HG03565 (cell line): ENCODE data around the gene NR2F2.
A peak's percentile ranks its signal among the peaks of the same experiment; 100 is the strongest.

ENCODE experiments used
- ATAC-seq: cut with Tn5 transposase; IDR thresholded peaks from one replicate; pipeline ENCODE4 v1.9.1; 2021; ENCODE audit warnings: mild to moderate bottlenecking, moderate library complexity; ENCODE audit not compliant: unreplicated experiment

The NR2F2 gene

DNA sequence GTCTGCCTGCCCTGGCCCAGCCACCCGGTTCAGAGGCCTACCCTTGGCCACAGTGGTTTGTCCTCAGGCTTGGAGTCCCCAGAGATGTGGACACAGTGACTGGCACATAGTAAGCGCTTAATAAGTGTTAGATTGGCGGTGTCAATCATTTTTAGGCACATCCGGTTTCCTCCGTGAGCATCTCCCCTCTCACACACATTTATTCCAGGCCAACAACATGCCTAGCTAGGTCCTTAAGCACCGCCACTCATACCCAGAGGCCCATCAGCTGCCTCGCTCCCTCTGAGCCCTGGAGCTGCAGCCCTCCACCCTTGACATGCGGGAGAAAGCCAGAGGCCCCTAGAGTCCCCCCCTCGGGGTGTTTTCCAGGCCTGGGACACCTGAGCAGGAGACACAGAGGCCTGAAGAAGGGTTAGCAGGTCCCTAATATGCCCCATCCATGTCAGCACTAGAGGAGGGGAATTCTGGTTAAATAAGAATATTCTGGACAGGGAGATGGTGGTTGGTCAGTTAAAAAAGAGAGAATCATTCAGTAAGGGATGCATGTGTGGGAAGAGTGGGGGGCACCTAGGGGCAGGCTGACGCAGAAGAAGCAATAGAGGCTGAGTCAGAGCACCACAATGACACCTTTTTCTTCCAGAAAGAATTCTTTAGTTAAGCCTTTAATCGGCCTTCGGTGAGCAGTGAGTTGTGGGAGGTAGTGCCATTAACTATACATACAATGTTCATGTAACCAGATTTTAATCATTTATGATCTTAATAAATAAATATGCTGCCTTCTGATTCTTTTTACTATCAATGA, 22.3 kb downstream of the NR2F2 start:
- no peak for ATAC-seq

DNA sequence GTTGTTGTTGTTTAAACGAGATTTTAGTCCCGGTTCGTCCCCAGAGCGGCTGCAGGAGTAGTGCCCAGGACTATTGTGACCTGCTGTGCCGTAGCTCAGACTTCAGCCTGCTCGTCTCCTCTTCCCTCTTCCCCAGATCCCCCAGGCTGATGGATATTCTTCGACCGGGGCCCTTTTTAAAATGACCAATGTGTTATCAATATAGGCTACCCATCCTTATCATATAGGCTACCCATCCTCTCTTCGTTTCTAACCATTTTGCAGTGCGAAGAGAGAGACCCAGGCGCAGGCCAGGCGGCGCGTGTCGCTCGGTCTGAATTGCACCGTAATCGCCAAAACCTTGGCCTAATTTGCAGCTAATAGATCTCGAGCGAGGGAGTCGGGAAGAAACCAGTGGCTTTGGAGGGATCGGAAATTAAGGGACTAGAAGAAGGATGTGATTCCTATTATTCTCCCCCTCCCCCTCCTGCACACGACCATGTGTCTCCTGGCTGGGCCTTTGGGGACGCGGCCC, 23.0 kb downstream of the NR2F2 start:
- ATAC-seq, result no peak

DNA sequence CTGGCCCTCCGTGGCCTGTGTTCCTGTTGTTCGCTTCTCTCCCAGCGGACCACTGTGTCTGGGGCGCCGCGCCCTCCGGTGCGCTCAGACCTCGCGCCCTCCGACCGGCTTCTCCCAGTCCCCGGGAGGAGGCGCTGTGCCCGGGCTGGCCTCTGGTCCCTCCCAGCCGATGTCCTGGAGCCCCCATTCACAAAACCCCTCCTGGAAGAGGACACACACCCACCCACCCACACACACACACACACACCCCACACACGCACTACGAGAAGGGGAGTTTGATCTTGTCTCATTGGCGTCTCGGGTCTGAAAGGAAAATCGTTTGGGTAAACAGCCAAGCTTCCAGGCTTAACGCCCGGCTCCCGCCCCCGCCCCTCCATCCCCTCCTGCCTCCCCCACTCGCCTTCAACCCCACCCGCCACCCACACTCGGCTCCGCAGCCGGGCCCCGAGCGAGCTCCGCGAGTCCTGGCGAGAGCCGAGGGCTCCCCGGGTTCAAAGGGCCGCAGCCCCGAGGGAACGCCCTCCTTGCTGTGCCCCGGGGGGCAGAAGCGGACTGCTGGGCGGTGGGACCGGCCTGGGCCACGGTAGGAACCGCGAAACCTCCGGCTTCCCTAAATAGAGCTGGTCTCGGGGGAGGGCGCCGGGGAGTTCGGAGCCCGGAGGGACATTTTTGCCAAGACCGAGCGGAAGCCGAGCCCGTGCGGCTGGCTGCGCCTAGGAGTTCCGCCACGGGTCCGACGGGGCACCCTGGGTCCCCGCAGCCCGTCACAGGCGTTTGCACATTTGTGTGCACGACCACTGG, 23.6 kb downstream of the NR2F2 start:
- ATAC-seq, result no peak

DNA sequence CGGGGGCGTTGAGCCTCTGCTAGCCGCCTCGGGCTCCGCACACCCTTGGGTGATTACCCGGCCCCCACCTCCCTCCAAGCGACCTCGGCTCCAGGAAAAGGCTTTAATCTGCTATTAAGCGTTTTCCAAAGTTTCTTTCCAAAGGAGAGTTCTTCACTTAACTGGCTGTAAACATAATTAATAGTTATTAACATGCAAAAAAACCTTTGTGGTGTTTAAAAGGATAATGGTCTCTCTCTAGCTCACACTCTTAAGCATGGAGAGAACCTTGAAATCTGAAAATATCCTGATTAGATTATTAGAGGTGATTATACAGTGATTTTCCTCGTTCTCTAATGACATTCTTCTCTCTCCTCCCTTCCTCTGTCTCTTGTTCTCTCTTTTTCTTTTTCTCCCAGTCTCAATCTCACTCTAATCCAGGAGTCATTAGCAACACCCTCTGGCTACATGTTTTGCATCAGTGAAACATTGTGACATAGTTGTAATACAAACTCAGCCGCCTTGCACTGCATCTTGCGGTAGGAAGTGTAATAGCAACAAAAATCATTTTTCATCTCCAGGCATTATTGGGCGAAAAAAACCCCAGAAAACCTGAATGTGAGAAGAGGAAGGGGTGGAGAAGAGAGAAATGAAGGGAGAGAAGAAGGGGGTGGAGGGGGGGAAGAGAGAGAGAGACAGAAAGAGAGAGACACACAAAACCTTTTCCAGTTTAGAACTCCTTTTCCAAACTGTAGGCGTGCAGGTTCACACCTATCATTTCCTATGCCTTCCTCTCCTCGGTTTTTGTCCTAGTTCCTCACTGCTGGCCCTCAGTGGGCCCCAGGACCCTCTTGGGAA, 24.4 kb downstream of the NR2F2 start:
- ATAC-seq, result no peak

DNA sequence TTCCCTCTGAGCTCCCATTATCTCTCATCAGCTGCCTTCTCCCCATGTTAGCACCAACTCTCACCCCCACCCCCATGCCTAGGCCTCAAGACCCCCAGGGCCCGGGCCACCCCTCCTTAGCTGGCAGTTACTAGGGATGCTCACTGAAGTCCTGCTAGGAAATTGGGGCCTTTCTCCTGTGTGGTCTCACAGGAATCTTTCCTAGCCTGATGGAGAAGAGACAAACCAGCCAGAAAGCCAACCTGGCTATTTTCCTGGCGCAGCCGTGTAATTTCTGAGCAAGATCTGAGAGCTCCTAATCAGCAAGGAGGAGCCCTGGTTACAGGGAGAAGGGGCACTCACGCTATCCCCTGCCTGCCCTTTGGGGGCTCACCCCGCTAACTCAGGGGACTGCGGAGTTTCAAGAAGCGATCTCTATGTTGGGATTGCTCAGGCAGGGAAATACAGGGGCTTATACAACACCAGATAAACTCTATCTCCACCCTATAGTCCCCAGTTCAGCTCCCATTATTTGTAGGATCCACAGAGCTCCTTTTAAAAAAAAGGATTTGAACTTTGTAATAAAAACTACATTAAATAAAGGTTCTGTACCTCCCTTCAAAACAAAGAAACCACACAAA, 25.2 kb downstream of the NR2F2 start:
- ATAC-seq, result no peak

DNA sequence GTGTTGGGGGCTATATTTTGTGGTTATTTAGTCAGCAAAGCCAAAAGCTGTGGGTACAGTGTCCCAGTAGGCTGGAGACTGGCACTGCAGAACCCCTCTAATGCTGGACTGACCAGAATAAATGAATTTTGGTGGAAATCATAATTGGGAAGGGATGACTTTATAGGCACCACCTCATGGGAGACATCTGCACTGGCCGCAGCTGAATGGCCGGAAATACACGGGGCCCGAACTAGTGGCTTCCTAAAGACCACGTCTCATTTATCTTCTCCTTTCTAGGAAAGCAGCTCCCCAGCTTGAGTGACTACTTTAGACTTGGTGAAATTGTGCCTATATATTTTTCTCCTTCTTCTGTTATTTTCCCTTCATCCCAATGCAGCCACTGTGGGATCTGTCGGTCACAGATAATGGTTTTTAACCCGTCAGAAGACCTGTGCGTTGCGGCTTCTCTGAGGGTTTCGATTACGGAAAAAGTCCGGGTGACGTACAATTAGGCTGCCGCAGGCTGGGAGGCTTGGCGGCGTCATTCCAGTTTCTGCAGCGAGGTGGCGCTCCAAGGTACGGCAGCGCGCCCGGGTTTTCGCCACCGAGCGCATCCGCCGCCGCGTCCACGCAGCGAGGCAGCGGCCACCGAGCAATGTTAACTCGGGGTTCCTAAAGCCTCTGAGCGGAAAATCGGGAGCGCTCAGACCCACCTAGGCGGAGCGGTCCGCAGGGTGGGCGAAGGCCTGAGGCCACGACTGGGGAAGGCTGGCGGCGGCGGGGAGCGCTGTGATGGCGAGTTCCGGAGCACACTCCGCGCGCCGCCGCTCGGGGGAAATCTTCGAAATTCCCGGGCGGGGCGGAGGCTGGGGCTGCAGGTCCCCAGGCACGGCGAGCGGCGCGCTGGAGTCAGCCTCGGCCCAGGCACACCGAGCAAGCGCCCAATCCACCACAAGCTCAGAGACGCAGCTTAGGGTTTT, 26.3 kb downstream of the NR2F2 start:
- ATAC-seq, result peak; percentile 75

DNA sequence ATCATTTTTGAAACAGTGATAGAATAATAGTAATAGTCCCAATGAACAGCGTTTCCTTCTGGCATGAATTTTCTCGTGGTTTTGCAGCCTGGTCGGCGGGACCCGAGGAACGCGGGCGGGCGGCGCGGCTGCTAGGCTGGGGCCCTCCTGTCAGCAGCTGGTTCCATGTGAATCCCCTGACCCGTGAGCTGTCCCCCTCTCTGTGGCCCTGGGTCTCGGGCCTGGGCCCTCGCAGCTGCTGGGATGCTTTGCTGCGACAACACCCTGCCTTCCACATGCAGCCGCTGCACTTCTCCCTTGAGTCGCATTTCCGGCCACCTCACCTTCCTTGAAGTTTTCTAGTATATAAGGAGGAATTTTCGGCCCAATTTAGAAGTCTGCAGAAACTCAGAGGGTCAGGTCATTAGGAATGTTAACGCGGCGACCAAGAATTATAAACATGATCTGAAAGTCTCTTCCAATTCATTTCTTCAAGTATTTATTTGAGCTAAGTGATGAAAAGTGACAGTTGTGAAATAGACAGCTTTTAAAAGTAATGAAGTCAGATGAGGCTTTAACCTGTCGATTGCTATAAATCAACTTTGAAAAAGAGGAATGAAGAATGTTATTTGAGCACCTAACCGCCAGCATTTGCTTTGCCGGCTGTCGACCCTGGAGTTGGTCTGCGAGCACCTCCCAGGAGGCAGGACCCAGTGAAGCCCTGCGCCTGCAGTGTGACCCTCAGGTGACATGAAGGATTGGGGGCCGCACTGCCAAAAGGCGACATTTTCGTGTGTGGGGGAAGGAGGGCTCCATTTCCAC, 27.7 kb downstream of the NR2F2 start:
- no peak for ATAC-seq

DNA sequence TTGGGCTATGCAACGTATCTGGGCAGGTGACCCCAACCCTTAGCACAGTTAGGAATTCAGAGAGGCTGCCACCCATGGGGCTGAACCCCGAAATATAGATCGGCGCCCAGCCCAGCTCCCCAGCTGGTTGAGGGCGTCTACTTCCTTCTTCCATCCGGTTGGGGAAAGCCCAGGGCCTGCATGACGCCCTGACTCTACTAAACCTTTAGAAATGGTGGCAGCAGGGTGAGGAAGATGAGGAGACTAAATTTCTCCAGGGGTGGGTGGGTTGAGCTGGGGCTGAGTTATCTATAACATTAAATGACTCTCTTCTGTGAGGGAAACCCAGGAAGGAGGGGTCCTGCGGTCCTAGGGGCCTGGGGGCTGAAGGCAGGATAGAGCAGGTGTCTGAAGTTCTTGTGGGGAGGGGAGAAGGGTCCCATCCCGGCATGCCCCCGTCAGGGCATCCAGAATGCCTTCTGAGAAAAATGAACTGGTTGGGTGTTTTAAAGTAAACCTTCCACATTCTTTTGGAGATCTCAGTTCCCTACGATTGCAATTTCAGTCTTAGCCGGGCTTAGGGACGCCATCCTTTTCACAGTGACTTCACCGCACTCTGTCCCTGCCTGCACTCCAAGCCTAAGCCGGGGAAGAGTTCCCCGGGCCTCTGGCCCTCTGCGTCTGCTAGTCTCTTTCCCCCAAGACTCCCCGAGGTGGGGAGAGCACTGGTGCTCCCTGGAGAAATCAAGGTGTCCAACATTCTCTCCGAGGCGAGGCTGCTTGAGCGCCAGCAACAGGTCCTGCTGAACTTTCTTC, 28.5 kb downstream of the NR2F2 start:
- ATAC-seq, result no peak

DNA sequence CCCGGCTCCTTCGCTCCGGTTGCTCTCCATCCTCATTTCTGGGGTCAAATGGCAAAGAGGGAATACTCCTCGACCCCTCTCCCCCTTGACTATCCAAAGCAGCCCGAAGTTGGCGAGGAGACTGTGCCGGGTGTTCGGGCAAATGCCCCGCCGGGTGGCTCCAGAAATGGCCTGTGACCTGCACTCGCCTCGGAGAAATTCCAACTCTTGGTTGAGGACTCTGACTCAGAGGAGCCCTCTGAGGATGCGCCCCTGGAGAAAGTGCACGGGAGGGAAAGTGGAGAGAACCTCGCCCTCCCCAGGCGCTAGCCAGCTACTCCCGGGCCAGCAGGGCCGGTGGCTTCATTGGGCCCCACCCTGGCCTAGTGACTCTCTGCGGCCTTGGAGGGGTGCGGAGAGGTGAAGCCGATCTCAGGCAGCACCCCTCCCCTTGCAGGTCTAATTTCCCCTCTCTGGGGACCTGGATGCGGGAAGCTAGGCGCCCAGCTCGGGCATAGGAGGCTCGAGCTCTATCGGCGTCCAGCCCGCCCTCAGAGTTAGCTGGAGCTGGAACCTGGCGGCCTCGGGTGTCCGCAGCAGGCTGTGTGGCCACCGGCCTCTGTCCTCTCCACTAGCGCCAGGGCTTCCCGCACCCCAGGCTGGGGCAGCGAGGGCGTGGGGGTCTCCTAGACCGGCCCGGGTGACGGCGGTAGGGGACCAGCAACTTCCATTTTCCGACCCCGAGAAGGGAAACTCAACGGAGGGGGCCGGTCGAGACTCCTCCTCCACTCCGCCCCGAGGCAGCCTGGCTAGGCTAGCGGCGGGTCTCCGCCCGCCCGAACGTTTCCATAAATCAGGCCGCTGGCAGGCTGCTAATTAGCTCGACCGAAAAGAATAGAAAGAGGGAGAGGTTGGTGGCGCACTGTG, 29.4 kb downstream of the NR2F2 start:
- no peak for ATAC-seq

DNA sequence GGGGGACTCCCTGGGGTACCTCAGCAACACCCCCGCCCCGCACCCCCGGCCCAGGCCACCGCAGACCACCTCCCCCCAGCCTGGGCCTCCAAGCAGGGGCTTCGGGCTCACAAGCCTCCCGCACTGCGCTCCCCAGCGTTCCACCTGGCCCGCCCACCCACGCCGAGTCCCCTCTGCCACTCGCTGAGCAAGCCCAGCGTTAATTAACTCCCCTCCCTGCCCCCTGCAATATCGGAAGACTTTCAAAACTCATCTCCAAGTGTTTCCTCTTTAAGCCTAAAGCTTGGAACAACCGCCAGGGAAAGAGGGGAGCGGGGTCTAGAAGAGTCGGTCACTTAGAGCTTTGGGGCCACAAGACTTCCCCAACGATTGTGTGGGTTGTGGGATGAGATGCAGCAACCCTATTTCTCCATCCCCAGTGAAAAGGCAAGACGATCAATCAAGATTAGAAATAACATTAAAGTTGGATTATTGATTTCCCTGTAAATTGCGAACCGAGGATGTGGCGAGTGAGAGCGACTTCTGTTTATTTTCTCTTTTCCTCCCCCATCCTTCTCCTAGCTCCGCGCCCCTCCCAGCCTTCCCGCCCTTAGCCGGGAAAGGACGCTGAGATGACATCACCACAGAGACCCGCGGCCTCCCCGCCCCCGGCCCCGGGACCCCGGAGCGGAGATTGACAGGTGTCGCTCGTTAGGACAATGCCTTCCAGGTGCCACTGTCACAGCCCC, 30.2 kb downstream of the NR2F2 start:
- ATAC-seq, result no peak

DNA sequence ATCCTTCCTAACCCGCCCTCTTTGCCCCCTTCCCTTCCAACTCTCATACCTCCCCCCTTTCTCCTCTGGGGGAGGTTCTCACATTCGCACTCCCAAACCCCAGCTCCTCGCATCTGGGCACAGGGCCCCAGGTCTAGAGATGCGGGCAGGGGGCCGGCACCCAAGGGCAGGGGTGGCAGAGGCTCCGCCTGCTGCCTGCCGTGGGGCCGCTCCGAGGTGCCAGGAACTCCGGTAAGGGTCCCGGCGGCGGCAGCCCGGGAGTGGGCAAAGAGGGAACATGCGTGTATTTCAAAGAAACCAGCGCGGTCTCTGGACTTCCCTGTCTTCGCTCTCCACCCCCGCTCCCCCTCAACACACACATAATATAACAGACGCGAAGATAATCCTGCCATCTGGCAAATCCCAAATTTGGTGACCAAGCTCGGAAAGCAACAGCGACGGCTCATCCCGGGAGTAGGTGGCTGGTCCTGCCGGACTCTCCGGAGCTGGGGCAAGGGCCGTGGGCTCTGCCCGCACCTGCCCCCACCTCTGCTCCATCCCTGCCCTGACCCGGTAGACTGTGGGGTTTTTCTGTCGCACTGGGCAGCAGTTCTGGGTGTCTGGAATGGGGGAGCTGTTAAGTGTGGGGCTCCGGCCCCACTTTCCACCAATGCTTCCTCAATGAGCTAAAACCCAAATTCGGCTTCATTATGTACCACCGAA, 31.0 kb downstream of the NR2F2 start:
- ATAC-seq, result no peak

DNA sequence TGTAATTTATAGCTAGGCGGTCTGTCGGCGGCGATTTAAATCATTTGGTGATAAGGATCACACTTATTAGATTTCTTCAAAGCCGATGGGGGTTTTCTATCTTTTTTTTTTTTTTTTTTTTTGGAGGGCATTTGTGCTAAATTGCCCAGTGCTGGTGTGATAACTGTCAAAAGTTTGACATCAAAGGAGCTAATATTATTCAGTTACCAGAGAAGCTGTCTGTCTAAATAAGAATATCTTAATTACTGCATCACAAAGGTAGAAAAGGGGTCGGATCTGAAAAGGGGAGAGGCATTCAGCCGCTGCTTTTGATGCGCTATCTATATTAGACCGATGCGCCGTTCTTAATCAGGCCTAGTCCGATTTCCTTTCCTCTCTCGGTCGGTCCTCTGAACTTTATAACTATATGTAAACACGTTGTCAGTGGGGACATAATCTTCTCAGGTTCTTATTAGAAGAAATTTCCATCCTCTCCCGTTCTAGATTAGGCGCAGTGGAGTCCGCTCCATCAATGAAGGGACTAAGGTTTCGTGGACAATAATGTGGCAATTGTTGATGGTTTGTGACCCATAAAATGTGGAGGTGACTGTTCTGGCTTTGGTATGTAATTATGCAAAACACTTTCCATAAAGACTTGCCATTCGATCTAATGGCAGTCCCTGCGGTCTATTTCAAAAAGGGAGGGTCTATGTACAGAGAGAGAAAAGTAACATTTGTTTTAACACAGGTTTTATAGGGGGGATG, 31.7 kb downstream of the NR2F2 start:
- ATAC-seq, result no peak

DNA sequence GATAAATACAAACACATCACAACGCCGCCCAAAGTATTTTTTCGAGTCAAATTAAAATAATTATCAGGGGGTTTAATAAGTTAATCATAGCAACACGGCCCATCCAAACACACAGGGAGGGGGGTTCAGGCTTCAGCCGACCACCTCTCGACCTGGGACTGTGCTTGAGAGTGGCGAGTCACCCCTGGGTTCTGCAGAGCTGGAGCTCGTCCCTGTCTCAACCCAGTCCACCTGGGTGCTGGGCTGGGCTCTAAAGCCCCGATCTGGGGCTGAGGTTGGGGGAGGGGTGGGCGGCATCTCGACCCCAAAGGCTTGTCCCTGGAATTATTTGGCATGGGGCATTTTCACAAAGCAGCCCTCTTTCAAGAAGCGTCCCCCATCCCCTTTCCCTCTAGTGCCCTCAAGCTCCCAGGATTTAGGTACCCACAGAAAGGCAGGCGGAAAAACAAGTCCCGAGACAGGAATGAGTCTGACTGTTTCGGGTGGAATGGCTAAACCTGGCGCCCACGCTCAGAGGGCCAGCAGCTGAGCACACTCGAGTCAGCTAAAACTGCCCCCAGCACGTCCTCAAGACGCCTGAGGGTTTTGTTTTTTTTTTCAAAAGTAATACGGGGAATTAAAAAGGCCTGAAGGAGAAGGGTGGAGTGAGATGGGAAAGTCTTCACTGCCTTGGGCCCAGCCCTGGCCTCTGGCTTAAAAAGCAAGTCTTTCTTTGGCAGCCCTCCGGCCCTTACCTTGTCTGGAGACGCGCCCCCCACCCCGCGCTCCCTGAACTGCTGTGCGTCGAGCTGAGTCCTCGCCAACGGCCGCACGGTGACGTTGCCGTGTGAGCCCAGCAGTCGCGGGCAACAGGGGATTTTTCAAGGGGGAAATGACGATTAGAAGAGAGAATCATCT, 32.5 kb downstream of the NR2F2 start:
- no peak for ATAC-seq

DNA sequence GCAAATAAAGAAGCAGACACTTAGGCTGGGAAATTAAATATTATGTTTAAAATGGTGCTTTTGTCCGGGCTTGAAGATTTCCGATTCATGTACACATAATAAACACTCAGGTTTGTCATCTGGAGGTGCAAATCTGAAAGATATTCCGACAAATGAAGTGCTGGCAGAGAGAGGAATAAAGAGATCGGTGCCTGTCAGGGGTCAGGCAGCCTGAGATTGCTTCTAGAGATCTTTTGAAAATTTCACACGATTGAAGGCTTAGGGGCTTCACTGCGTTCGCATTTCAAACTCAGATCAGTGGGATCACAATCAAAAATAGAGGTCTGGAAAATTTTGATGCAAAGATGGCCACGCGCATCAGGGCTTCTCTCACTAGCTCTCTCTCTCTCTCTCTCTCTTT, 33.2 kb downstream of the NR2F2 start:
- ATAC-seq, result no peak
